B cell (primary cell): ENCODE data around the gene MTUS2. TPM values are rescaled to one million over a fixed set of nuclear protein-coding genes. Genes with fewer than 3 reads are reported as not detected.

Source experiments
- ATAC-seq: fragments of 200-7000 bp; cut with Tn5 transposase; one replicate; pipeline ENCODE4 v1.10.0; 2021; ENCODE audit warnings: low read depth, mild to moderate bottlenecking, moderate number of reproducible peaks, moderate library complexity
- CTCF ChIA-PET: fragments of 350-600 bp; sonication (Branson Sonifier 250); formaldehyde crosslinking; loops from one replicate; lab custom pipeline; 2021; ENCODE audit warnings: antibody characterized with exemption, inconsistent platforms; lab: Charles Lee
- POLR2A ChIA-PET: fragments of 350-600 bp; sonication (Branson Sonifier 250); formaldehyde crosslinking; loops from one replicate; lab custom pipeline; 2021; ENCODE audit warnings: antibody characterized with exemption; lab: Charles Lee
- DNase-seq: peaks from one replicate; pipeline ENCODE4 v3.0.0; 2013
- H2AFZ ChIP-seq: 2 replicates; pipeline ENCODE4 v1.6.1; 2012; ENCODE audit warnings: mild to moderate bottlenecking, low read depth, low read length; ENCODE audit not compliant: insufficient read depth, poor library complexity, severe bottlenecking
- H3K27ac ChIP-seq, 2 donors: 1 replicate in 1 of 2; 2 replicates in 1 of 2; pipeline ENCODE4 v1.5.1; 2012 to 2013; ENCODE audit warnings: low read length in 2 of 2, mild to moderate bottlenecking in 2 of 2, moderate library complexity in 1 of 2
- H3K27me3 ChIP-seq, 4 experiments: fragments of 200-600 bp in 1 of 4; sonication (generic) in 1 of 4; replicated peaks in 1 of 4; 1 replicate in 2 of 4; 2 replicates in 2 of 4; pipeline versions ENCODE4 v1.6.1 to v1.7.0; 2013 to 2016; ENCODE audit warnings: low read length in 3 of 4, mild to moderate bottlenecking in 2 of 4, mixed read lengths in 1 of 4, moderate library complexity in 1 of 4; ENCODE audit not compliant: insufficient read depth in 4 of 4, control insufficient read depth in 3 of 4; ENCODE audit errors: control extremely low read depth in 1 of 4
- H3K36me3 ChIP-seq, 2 experiments: replicated peaks in 1 of 2; 1 replicate in 1 of 2; 2 replicates in 1 of 2; pipeline versions ENCODE4 v1.6.1 to v1.7.1; 2013; ENCODE audit warnings: low read length in 1 of 2; ENCODE audit not compliant: insufficient read depth in 2 of 2, control insufficient read depth in 1 of 2; ENCODE audit errors: control extremely low read depth in 1 of 2, extremely low read depth in 1 of 2
- H3K4me1 ChIP-seq, 2 donors: fragments of 200-600 bp in 1 of 2; sonication (generic) in 1 of 2; 1 replicate in 1 of 2; 2 replicates in 1 of 2; pipeline versions ENCODE4 v1.5.1 to v1.6.1; 2013 to 2017; ENCODE audit warnings: low read length in 2 of 2; ENCODE audit not compliant: control insufficient read depth in 2 of 2, insufficient read depth in 2 of 2
- H3K4me2 ChIP-seq: replicated peaks from 2 replicates; pipeline ENCODE3; 2012; ENCODE audit warnings: mild to moderate bottlenecking, low read depth, low read length; ENCODE audit not compliant: poor library complexity, severe bottlenecking
- H3K4me3 ChIP-seq, 5 experiments: fragments of 200-600 bp in 1 of 5; sonication (generic) in 1 of 5; 1 replicate in 3 of 5; 2 replicates in 2 of 5; pipeline versions ENCODE4 v1.5.1 to v1.7.0; 2011 to 2016; ENCODE audit warnings: low read length in 4 of 5, mild to moderate bottlenecking in 4 of 5, low read depth in 2 of 5, control low read depth in 1 of 5, moderate library complexity in 1 of 5; ENCODE audit not compliant: insufficient read depth in 1 of 5; ENCODE audit errors: control extremely low read depth in 1 of 5, extremely low read depth in 1 of 5
- H3K79me2 ChIP-seq: fragments of 200-600 bp; sonication (generic); one replicate; pipeline ENCODE4 v1.6.0; 2016; ENCODE audit warnings: low read length; ENCODE audit not compliant: control insufficient read depth, insufficient read depth
- H3K9ac ChIP-seq: fragments of 200-600 bp; sonication (generic); 2 replicates; pipeline ENCODE4 v1.6.1; 2017; ENCODE audit warnings: mild to moderate bottlenecking, low read length, moderate library complexity
- H3K9me3 ChIP-seq, 3 donors: one replicate each; pipeline versions ENCODE4 v1.6.1 to v1.7.1; 2013; ENCODE audit warnings: low read length in 2 of 3; ENCODE audit not compliant: control insufficient read depth in 2 of 3, insufficient read depth in 1 of 3; ENCODE audit errors: control extremely low read depth in 1 of 3
- H4K20me1 ChIP-seq: 2 replicates; pipeline ENCODE4 v1.6.0; 2012; ENCODE audit warnings: mild to moderate bottlenecking, low read length; ENCODE audit not compliant: insufficient read depth, control insufficient read depth, poor library complexity, severe bottlenecking
- H3K27ac Mint-ChIP-seq: one replicate; pipeline ENCODE4 v1.8.0; 2021; ENCODE audit warnings: mixed read lengths
- H3K27me3 Mint-ChIP-seq: one replicate; pipeline ENCODE4 v1.8.0; 2021; ENCODE audit warnings: mixed read lengths
- H3K4me1 Mint-ChIP-seq: one replicate; pipeline ENCODE4 v1.8.0; 2021; ENCODE audit warnings: mixed read lengths
- H3K4me3 Mint-ChIP-seq: one replicate; pipeline ENCODE4 v1.8.0; 2021; ENCODE audit warnings: mixed read lengths
- H3K9me3 Mint-ChIP-seq: one replicate; pipeline ENCODE4 v1.8.0; 2022; ENCODE audit warnings: mixed read lengths; ENCODE audit not compliant: insufficient read depth
- EZH2 ChIP-seq: IDR thresholded peaks from 2 replicates; pipeline ENCODE4 v1.6.1; 2012; ENCODE audit warnings: borderline replicate concordance, low read depth, mild to moderate bottlenecking, moderate library complexity, low read length; ENCODE audit not compliant: insufficient read depth, poor library complexity, severe bottlenecking
- WGBS: methylation state at CpG from one replicate; pipeline ENCODE4 v1.1.5; 2013; ENCODE audit warnings: missing lambda C conversion rate; ENCODE audit not compliant: insufficient coverage; 5-methylcytosine and 5-hydroxymethylcytosine counted together
- intact Hi-C: fragments of 100-400 bp; cut with micrococcal nuclease; formaldehyde crosslinking; loops from one replicate; pipeline ENCODE4 v1.10.0; 2022
- polyA plus RNA-seq: library from polyadenylated mRNA; depleted of rRNA; stranded (reverse); fragments of >200 nt; gene quantifications from 2 replicates; pipeline ENCODE4 v1.2.3, GENCODE V29; 2012
- total RNA-seq, 2 donors: library from RNA; stranded (reverse); fragments of 120-200 nt in 1 of 2; gene quantifications; 1 replicate in 1 of 2; 2 replicates in 1 of 2; pipeline versions ENCODE4 v1.2.3 to v1.2.4, GENCODE V29; 2013 to 2022
- TF ChIP-seq, protein P1 (sequence below): fragments of 200-600 bp; IDR thresholded peaks from one replicate; pipeline ENCODE4 v1.8.0; 2022; ENCODE audit warnings: antibody characterized with exemption, mild to moderate bottlenecking

Gene MTUS2
- total and polyA plus RNA-seq, 2 donors (not counting 1 experiment from before 2014, with no cell fraction given): 0.12 TPM; not detected in 1

- POLR2A ChIA-PET: no interaction called here
- no peak overlapping the region for H3K27ac Mint-ChIP-seq
- intact Hi-C loops: no loop called here
These were observed 720.7 kb downstream of the MTUS2 start for GRCh38 chr13:29540799-29541198.

GRCh38 chr13:29541400-29541799, 721.3 kb downstream of the MTUS2 start:
- H4K20me1 ChIP-seq: no peaks in the 10 kb centered on the region
- CTCF ChIA-PET: no interaction called here

More at GRCh38 chr13:29540799-29541198, 720.7 kb downstream of the MTUS2 start:
- peaks cover 40% of the 10 kb centered on the region for H3K79me2 ChIP-seq
- WGBS: 60% methylated on average over 2 of the region's 5 CpGs
- Mint-ChIP-seq H3K4me3 (no peak overlapping the region), H3K4me1 (peaks cover 11% of the 10 kb centered on the region), H3K27me3 (no peaks in the 10 kb centered on the region), H3K9me3 (no peaks in the 10 kb centered on the region)
- TF ChIP-seq EZH2: no peak
- TF ChIP-seq, protein P1, sequence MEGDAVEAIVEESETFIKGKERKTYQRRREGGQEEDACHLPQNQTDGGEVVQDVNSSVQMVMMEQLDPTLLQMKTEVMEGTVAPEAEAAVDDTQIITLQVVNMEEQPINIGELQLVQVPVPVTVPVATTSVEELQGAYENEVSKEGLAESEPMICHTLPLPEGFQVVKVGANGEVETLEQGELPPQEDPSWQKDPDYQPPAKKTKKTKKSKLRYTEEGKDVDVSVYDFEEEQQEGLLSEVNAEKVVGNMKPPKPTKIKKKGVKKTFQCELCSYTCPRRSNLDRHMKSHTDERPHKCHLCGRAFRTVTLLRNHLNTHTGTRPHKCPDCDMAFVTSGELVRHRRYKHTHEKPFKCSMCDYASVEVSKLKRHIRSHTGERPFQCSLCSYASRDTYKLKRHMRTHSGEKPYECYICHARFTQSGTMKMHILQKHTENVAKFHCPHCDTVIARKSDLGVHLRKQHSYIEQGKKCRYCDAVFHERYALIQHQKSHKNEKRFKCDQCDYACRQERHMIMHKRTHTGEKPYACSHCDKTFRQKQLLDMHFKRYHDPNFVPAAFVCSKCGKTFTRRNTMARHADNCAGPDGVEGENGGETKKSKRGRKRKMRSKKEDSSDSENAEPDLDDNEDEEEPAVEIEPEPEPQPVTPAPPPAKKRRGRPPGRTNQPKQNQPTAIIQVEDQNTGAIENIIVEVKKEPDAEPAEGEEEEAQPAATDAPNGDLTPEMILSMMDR: no peak
- H3K9ac ChIP-seq: no peak overlapping the region
- H3K4me2 ChIP-seq: no peak overlapping the region
- H3K9me3 ChIP-seq: no peaks in the 10 kb centered on the region
- no peak overlapping the region for H2AFZ ChIP-seq
- CTCF ChIA-PET: no interaction called here
- H3K4me1 ChIP-seq: no peaks in the 10 kb centered on the region
- H4K20me1 ChIP-seq: no peaks in the 10 kb centered on the region
- no peaks in the 10 kb centered on the region for H3K36me3 ChIP-seq
- no peak overlapping the region for H3K27ac ChIP-seq
- no peak for DNase-seq
- no peak overlapping the region for H3K4me3 ChIP-seq
- no peak for ATAC-seq
- no peaks in the 10 kb centered on the region for H3K27me3 ChIP-seq

More at GRCh38 chr13:29541400-29541799, 721.3 kb downstream of the MTUS2 start:
- Histone ChIP-seq H3K27me3 (no peaks in the 10 kb centered on the region), H3K79me2 (peaks cover 43% of the 10 kb centered on the region), H3K4me2 (no peak overlapping the region), H2AFZ (no peak overlapping the region), H3K4me1 (no peaks in the 10 kb centered on the region), H3K4me3 (no peak overlapping the region), H3K9me3 (no peaks in the 10 kb centered on the region), H3K27ac (no peak overlapping the region), H3K9ac (no peak overlapping the region), H3K36me3 (no peaks in the 10 kb centered on the region)
- DNase-seq (no peak), ATAC-seq (no peak)
- Mint-ChIP-seq H3K4me1 (peaks cover 11% of the 10 kb centered on the region), H3K27ac (no peak overlapping the region), H3K9me3 (no peaks in the 10 kb centered on the region), H3K4me3 (no peak overlapping the region), H3K27me3 (no peaks in the 10 kb centered on the region)
- TF ChIP-seq, protein P1: no peak
- 60% methylated on average over 1 of the region's 4 CpGs for WGBS
- POLR2A ChIA-PET: no interaction called here
- intact Hi-C loops: no loop called here
